KOPT-K1 (cell line): ENCODE results near the gene ZNF474.

Experiments
- H3K27ac ChIP-seq: fragments of 200-600 bp; sonication (generic); 2 replicates; pipeline ENCODE4 v1.5.1; 2016; ENCODE audit warnings: antibody characterized with exemption, mild to moderate bottlenecking, low read depth, low read length; ENCODE audit not compliant: poor library complexity, severe bottlenecking
- H3K36me3 ChIP-seq: fragments of 200-600 bp; sonication (generic); 2 replicates; pipeline ENCODE4 v1.5.1; 2017; ENCODE audit warnings: antibody characterized with exemption, mild to moderate bottlenecking, low read length, moderate library complexity; ENCODE audit not compliant: insufficient read depth
- H3K9me3 ChIP-seq: fragments of 200-600 bp; sonication (generic); 2 replicates; pipeline ENCODE4 v1.5.1; 2017; ENCODE audit warnings: antibody characterized with exemption, low read length, mild to moderate bottlenecking; ENCODE audit not compliant: insufficient read depth, poor library complexity, severe bottlenecking

The ZNF474 gene

DNA sequence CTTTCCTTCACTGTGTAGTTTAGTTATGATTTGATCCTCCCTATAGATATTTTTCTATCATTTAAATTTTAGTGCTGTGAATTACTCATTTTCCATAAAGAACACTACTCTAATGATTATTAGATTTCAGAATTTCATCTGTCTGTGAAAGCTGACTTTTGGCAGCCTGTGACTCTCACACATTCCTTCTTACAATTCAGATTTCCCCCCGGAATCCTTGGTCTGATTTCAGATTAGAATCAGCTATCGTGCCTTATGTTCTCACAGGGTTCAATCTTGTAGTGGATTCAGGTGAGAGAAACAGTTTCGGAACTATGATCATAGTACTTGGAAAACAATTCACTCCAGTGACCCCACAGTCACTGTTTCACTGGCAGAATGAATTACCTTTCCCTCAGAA is 26.2 kb downstream of the ZNF474 start:
- H3K27ac ChIP-seq: no peak overlapping the region

DNA sequence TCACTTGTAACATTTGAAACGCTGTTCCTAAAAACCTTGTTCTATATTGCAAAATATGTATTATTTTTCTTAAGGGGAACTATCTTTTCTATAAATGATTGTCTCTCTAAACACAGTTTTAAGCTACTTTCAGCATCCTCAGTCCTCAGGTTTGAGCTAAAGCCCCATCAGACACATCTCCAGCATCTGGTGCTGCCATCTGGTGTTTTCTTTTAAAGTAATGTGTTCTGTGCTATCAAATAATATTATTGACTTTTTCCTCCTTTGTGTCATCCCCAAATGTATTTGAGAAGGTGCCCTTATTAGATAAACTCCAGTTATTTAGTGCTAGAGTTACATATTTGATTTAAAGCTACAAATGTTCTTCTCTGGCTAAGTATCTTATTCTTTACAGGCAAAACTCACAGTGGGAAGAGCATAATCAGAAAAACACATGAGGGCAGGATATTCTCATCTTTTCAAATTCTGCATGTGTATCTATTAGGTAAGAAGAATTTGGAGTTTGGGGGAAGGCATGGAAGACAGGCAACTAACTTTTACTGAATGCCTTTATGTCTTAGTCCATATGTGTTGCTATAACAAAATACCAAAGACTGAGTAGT is 27.5 kb downstream of the ZNF474 start:
- H3K9me3 ChIP-seq: no peaks in the 10 kb centered on the region
- no peak overlapping the region for H3K27ac ChIP-seq
- no peaks in the 10 kb centered on the region for H3K36me3 ChIP-seq

More for the DNA sequence above, 26.2 kb downstream of the ZNF474 start:
- no peaks in the 10 kb centered on the region for H3K9me3 ChIP-seq
- H3K36me3 ChIP-seq: no peaks in the 10 kb centered on the region

DNA sequence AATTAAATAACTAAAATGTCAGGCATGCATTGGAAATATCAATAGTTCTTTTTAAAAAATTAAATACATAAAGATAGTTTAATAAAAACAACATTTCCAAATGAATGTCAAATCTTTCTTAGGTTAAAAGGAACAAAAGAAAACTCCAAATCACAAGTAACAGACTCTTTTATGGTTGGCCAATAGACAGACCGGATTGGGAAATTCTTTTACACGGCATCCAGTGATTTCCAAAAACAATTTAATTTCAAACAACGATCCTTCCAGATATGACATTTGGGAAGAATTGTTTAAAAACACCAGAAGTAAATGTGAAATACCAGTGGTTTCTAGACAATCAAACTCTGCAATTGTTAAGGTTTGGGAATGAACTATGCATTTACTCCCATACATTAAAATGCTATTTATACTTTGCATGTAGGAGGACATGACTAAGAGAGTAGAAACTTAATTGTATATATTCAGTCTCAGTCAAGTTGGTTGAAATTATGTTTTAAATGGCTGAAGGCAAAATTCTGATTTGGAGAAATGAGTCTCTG is 32.8 kb downstream of the ZNF474 start:
- H3K36me3 ChIP-seq: no peaks in the 10 kb centered on the region
- H3K27ac ChIP-seq: no peak overlapping the region
- H3K9me3 ChIP-seq: no peaks in the 10 kb centered on the region

DNA sequence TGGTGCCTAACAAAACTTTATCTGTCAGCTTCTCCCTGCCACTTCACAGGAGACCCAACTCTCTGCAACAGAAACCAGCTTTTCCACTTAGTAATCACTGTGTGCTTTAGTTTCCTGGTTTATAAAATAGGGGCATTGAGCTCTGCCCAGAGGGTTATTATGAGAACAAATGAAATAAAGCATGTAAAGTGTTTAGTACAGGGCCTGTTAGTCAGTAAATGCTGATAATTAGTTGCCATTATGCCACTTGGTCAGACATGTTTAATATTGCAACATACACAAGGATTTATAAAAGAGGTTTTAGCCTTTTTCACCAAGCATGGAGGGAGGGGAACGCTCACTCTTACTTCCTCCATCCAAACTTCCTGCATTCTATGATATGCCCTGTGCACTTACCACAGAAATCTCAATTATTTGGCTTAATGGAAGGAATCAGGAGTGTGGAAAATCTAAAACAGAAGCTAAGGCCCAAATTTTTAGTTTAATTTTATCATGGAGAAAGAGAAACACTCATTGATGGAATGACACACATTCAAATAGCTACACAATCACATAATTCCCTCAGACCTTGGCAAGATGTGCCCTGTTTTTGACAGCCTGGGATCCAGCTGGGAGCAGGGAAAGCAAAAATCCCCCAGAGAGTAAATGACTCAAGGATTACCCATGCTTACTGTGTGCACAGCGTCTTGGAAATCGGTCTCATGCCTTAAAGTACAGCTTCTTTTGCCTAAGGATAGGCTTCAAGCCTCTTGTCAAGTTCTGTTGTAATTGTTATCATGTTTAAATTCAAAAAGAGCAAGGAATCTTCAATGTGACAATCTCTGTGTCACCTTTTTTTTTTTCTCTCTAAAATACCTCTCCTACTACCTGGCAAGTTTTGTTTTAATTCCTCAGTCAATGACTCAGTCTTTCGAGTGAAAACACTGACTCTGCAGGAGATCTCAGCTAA is 34.0 kb downstream of the ZNF474 start:
- Histone ChIP-seq H3K36me3 (no peaks in the 10 kb centered on the region), H3K27ac (no peak overlapping the region), H3K9me3 (no peaks in the 10 kb centered on the region)

DNA sequence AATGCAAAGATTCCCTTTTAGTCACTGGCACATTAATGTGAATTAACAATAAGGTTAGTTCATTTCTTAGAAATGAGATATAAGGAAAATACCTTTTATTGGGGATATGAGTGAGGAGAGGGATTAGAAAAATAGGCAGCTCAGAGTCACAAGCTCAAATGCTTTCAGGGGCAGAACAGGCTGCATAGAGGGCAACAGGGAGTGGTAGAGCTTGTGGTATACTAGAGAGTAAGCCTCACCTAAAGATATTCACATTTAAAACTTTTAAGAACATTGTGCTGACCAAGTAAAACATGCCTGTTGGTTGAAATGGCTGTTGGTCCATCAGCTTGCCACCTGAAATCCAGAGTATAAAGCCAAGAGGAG is 34.7 kb downstream of the ZNF474 start:
- H3K9me3 ChIP-seq: no peaks in the 10 kb centered on the region
- no peaks in the 10 kb centered on the region for H3K36me3 ChIP-seq
- no peak overlapping the region for H3K27ac ChIP-seq

DNA sequence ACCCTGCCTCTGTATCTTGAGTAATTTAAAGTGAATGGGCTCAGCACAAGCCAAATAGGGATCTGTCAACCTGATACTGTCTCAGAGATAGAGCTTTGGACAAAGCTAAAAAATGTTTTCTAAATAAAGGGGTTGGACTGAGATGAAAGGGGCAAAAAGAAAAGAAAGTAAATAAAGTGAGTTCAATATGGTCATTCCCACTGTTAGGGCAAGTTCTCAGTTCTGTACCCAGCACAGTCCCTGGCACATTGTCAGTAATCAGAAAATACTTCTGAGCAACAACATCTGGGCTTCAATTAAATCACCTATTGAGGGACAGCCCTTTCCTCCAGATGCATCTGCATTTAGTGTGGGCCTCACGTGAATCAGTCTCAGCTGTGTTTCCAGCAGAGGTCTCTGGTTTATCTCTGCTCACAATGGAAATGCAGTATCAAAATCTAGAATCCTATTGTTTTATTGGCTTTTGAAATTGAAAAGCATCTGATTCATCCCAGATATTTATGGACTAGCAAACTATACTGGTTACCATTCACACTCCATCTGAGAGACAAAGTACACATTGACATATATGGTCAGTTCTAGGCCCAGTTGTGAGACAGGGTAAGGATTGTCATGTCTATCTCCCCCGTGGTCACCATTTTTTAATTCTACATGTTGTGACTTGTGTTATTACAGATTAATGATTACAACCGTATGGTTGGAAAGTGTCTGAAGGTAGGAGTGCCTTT is 35.6 kb downstream of the ZNF474 start:
- no peaks in the 10 kb centered on the region for H3K9me3 ChIP-seq
- H3K36me3 ChIP-seq: no peaks in the 10 kb centered on the region
- H3K27ac ChIP-seq: no peak overlapping the region

DNA sequence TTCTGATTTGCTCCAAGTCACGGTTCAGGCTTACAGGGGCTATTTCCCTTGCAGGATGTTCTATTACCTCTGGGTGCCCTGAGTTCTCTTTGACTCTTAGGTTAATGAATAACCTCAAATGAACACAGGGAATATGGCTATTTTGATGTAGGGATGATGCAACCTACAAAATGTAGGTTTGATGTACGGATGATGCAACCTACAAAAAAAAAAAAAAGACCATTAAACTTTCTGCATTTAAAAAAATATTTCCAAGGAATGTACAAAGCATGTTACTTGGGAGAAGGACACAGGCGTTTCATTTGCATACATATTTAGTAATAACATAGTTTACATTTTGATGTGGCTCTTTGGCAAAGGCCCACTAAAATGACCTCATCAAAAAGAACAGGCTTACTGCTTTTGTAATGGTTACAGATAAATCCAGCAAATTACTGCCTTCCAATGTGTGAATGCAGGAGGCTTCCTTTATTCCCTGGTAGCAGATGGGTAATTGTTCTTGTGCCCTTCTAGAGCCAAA is 36.3 kb downstream of the ZNF474 start:
- H3K9me3 ChIP-seq: no peaks in the 10 kb centered on the region
- no peak overlapping the region for H3K27ac ChIP-seq
- H3K36me3 ChIP-seq: no peaks in the 10 kb centered on the region

DNA sequence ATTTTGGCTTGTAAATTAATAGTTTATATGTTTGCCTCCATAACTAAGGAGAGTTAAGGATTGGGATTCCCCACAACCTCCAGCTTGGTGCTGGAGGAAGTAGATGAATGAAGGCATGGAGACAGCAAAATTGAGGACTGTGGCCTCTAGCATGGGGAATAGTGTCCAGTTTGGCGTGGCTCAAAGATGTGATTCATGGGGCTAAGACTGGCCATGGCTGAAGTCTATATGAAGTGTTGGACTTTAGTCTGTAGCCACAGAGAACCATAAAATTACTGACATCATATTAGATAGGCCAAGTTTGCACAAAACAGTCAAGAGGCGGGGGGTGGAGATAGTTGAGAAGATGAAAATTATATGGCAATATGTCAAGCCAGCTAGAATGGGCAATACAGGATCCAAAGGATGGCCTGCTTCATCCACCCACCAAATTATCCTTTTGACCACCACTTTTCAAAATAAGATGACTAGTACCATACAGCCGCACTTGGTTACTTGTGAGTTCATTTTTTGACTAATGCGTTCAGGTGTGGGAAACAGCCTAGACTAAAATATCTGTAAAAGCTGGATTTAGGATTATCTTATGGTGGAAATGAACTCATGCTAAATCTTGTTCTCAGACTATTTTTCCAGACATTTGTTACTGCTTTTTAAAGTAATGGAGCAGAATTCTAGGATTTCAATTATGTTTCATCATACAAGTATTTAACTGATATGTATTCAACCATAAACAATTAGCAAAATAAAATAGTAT is 40.2 kb downstream of the ZNF474 start:
- Histone ChIP-seq H3K27ac (no peak overlapping the region), H3K9me3 (no peaks in the 10 kb centered on the region), H3K36me3 (no peaks in the 10 kb centered on the region)

DNA sequence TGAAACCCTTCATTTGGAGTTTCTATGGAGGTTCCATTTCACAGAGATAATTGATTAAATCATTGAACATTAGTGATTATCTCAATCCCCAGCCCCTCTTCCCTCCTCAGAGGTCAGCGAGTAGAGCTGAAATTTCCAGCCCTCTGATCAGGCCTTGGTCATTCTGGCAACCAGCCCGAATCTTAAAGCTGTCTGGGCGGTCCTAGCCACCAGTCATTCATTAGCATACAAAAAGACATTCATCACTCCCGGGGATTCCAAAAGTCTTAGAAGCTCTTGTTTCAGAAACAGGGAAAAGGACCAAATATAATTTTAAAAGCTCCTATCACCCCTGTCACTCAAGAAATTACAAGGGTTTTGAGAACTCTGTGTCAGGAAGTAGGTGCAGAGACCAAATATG is 41.3 kb downstream of the ZNF474 start:
- H3K9me3 ChIP-seq: no peaks in the 10 kb centered on the region
- no peak overlapping the region for H3K27ac ChIP-seq
- H3K36me3 ChIP-seq: no peaks in the 10 kb centered on the region

DNA sequence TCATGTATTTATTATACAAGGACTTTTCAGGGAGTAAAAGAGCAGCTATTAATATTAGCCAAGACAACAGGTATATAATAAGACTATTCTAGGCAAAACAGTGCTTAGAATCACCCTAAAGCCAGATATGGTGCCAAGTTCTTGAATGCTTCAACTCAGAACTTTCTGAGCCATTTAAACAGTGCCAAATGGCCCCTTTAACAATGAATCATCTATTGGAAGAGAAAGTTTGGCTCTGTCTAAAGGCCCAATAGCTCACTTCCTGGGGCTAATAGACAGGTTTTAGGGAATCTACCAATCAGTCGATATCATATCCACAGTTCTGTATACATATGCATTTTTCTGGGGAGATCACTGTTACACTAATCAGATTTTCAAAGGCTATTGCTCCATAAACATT is 42.9 kb downstream of the ZNF474 start:
- Histone ChIP-seq H3K9me3 (no peaks in the 10 kb centered on the region), H3K27ac (no peak overlapping the region), H3K36me3 (no peaks in the 10 kb centered on the region)

DNA sequence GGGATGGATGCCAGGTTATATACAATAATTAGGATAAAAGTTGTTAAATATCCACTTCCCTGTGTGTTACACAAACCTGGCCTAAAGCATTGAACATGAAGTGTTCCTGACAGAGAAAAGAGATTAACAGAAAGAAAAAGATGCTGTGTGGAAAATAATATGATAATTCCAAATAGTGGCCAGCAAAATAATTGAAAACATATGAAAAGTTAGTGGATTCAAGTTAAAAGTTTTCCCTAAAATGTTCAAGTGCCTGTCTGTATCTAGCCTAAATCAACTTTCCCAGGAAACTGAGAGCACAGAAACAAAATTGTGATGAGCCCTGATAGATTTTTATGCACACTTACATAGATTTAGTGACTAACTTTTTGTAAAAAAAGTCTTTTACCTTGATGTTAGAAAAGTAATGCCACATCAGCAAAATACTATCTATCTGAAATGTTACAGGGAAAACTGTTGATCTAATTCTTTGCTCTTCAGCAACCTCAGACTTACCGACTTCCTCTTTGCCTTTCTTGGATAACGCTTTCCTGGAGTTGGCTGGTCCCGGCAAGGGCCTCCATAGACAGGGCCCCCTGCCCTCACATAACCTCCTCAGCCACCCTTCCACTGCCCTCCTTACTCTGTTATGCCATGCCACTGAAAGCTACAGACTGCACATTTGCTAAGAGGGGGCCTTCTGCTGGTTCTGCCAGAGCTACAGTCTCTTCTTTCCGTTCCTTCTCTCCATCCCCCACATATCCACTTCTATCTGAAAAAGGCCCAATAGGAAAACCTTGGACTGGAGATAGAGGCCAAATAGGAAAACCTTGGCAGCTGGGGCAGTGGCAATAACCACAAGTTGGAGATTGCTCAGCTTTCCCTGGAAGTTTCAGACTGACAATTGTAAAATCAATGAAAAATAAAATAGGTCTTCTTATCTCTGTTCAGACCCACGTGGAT is 44.4 kb downstream of the ZNF474 start:
- no peaks in the 10 kb centered on the region for H3K36me3 ChIP-seq
- no peak overlapping the region for H3K27ac ChIP-seq
- H3K9me3 ChIP-seq: no peaks in the 10 kb centered on the region

DNA sequence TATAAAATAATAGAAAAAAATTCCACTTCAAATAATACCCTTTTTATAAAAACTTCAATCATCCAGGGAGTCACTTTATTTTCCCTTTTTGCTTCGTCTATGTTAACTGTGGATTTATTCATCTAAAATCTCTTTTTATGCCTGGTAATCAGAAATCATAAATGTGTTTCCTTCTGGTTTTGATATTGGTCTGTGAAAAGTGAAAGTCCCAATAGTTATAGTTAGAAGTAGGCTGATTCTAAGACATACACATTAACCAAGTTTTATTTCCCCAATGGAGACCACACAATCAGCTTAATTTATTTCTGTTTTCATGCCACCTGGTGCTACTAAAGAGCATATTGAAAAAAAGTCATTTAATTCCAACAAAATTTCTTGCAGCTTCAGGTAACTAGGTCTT is 45.7 kb downstream of the ZNF474 start:
- no peaks in the 10 kb centered on the region for H3K36me3 ChIP-seq
- H3K27ac ChIP-seq: no peak overlapping the region
- no peaks in the 10 kb centered on the region for H3K9me3 ChIP-seq

DNA sequence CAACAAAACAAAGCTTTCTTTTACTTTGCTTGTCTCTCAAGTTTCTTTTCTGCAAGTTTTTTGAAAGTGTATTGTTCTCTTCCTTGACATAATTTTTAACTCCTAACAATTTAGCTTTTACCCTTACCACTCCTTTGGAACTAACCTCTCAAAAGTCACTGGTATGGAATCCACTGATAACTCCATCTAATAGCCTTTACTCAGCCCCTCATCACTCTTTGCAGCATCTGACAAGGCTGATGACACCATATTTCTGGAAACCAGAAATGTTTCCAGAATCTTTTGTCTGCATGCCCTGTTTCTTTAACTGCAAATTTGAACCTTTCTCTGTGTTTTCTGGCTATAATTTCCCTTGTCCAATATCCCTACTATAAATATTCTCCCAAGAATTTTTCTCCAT is 46.5 kb downstream of the ZNF474 start:
- H3K36me3 ChIP-seq: no peaks in the 10 kb centered on the region
- H3K9me3 ChIP-seq: no peaks in the 10 kb centered on the region
- no peak overlapping the region for H3K27ac ChIP-seq

DNA sequence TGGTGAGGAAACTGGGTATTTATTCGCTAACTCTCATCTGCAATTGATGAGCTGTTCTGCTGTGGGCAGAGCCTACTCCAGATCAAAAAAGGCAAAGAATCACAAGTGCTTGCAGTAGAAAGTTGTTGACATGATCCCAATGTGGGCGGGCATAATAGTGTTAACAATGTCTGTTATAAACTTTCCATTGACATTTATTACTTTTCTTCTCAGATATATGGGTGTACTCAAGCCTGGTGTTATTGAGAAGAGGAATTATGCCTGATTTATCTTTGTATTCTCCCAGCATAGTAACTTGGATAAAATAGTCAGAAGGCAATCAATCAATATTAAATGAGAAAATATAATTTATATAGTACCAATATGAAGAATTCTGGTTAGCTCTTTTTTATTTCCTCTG is 47.8 kb downstream of the ZNF474 start:
- Histone ChIP-seq H3K36me3 (no peaks in the 10 kb centered on the region), H3K27ac (no peak overlapping the region), H3K9me3 (no peaks in the 10 kb centered on the region)
